AG04450 (cell line): ENCODE data around the gene ATP23. TPM values are rescaled to one million over a fixed set of nuclear protein-coding genes. Genes with fewer than 3 reads are reported as not detected.

Experiments used
- CTCF ChIA-PET: fragments of 300-600, 350-600 bp; formaldehyde crosslinking; extraction: SDS; loops from one replicate; lab custom pipeline; 2022; ENCODE audit warnings: antibody characterized with exemption, inconsistent platforms; lab: Charles Lee
- POLR2A ChIA-PET: fragments of 350-600 bp; formaldehyde crosslinking; extraction: SDS; loops from one replicate; lab custom pipeline; 2021; ENCODE audit warnings: antibody characterized with exemption, inconsistent platforms; lab: Yijun Ruan, JAX
- DNase-seq: peaks from one replicate; pipeline ENCODE4 v3.0.0-alpha.2; 2011; ENCODE audit warnings: low read depth, low spot score
- H3K27ac ChIP-seq: one replicate; pipeline ENCODE4 v1.5.1; 2012; ENCODE audit warnings: low read depth, low read length, control low read depth
- H3K27me3 ChIP-seq: one replicate; pipeline ENCODE4 v1.6.0; 2012; ENCODE audit warnings: low read length; ENCODE audit not compliant: control insufficient read depth, insufficient read depth
- H3K4me3 ChIP-seq: 2 replicates; pipeline ENCODE4 v1.5.1; 2011; ENCODE audit warnings: mild to moderate bottlenecking, low read depth, low read length, control low read depth
- H3K9me3 ChIP-seq: 2 replicates; pipeline ENCODE4 v1.5.1; 2012; ENCODE audit warnings: low read length; ENCODE audit not compliant: control insufficient read depth, insufficient read depth
- CTCF ChIP-seq: IDR thresholded peaks from 2 replicates; pipeline ENCODE4 v1.5.1; 2011; ENCODE audit warnings: low read depth, low read length, control low read depth, inconsistent platforms
- polyA plus RNA-seq: library from polyadenylated mRNA; depleted of rRNA; stranded (reverse); fragments of >200 nt; gene quantifications from 2 replicates; pipeline ENCODE4 v1.2.3, GENCODE V29; 2011

Gene ATP23
- polyA plus RNA-seq, 1 experiment = 13.1 TPM

DNA sequence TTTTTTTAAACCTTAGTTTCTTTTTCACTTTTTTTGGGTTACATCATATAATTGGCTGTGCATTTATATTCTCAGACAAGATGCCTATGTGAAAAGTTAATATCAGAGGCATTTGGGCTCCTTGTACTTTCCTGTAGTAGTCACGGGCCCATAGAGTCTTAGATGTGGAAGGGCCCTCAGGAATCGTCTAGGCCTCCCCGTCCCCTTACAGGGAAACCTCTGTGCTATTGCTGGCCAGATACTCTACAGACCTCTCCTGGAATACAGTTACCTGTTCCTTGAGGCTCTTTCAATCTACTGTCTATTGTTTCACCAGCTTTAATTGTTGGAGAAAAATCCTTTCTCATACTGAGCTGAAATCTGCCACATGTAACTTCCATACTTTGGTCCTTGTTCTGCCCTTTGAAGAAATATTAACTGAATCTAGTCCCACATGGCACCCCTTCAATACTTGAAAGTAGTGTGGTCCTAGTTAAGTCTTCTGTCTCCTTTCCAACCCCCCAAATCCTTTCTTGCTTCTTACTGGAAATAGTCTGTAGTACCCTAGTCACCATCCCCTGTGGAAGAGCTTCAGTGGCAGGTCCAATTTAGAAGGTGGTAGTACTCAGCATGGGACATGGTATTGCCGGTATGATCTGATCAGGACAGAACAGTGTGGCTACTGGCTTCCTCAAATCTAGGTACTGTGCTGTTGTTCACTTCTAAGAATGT, 3.1 kb downstream of the ATP23 start:
- no peaks in the 10 kb centered on the region for H3K27me3 ChIP-seq
- no peak overlapping the region for H3K4me3 ChIP-seq
- POLR2A ChIA-PET = no interaction called here
- no peaks in the 10 kb centered on the region; the same call in 1 of the 2 replicates for H3K9me3 ChIP-seq
- CTCF ChIA-PET = no interaction called here
- no peak for TF ChIP-seq CTCF
- DNase-seq = no peak
- H3K27ac ChIP-seq = no peak overlapping the region

DNA sequence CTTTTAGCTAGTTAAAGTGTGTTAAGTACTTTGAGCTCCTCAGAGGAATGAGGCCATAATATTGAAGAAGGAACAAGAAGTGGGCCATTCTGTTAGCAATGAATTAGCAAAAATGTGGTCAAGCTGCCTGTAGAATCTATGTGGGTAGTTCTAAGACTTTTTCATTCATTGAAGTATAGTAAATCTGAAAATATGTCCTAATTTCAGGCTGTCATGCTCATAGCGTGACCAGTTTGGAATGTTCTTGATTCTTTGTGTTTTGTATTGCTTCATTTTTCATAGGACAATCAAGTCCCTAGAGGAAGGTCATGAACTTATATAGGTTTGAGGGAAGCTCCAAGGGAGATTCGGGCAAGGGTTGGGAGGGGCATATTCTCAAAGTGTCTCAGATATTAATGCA, 11.4 kb downstream of the ATP23 start:
- POLR2A ChIA-PET = no interaction called here
- CTCF ChIA-PET = no interaction called here
- no peak overlapping the region for H3K27ac ChIP-seq
- no peaks in the 10 kb centered on the region for H3K27me3 ChIP-seq
- no peak overlapping the region for H3K4me3 ChIP-seq
- no peak for TF ChIP-seq CTCF
- 0 out of 2 replicates have a peak, but pooled peaks cover under 1% of the 10 kb centered on the region for H3K9me3 ChIP-seq
- DNase-seq = no peak

GRCh38 chr12:57954768-57955167, 13.4 kb downstream of the ATP23 start:
- CTCF ChIA-PET = no interaction called here
- DNase-seq = no peak
- POLR2A ChIA-PET = no interaction called here
- no peak overlapping the region for H3K27ac ChIP-seq
- peaks cover 3% of the 10 kb centered on the region; the same call in 1 of the 2 replicates for H3K9me3 ChIP-seq
- no peaks in the 10 kb centered on the region for H3K27me3 ChIP-seq
- H3K4me3 ChIP-seq = no peak overlapping the region
- TF ChIP-seq CTCF = no peak

GRCh38 chr12:57958061-57958657, 16.8 kb downstream of the ATP23 start:
- TF ChIP-seq CTCF = no peak
- CTCF ChIA-PET = no interaction called here
- POLR2A ChIA-PET = no interaction called here

DNA sequence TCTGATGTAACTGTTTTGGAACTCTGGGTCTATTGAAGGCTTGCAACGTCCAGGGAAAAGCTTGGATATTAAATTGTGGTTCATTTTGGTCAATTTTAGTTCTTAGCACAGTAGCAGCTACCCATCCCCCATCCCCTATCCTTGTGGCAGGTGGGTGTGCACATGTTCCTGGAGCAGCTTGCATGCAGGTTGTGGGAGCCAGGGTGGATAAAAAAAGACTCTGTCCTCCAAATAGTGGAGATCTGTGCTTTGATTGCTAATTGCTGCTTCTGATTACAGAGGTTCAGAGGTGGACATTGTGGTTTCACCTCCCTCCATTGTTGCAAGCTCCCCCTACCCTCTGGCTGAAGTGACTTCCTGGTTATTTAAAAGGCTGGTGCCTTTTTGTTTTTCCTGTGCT, 23.1 kb downstream of the ATP23 start:
- no peak overlapping the region for H3K27ac ChIP-seq
- no peak for TF ChIP-seq CTCF
- CTCF ChIA-PET = no interaction called here
- H3K9me3 ChIP-seq = peaks cover 2% of the 10 kb centered on the region; the same call in 1 of the 2 replicates
- H3K4me3 ChIP-seq = no peak overlapping the region
- DNase-seq = no peak
- POLR2A ChIA-PET = no interaction called here
- H3K27me3 ChIP-seq = no peaks in the 10 kb centered on the region

More at GRCh38 chr12:57958061-57958657, 16.8 kb downstream of the ATP23 start:
- Histone ChIP-seq H3K27ac (no peak overlapping the region), H3K4me3 (no peak overlapping the region), H3K27me3 (no peaks in the 10 kb centered on the region), H3K9me3 (peaks cover 3% of the 10 kb centered on the region; the same call in 1 of the 2 replicates)
- DNase-seq = no peak
